HG03064 (cell line): ENCODE data around the gene KIF22.
"Not testable (repeated sequence)": the region's sequence is repeated elsewhere in the genome, so short reads cannot be mapped to it uniquely, and the experiment has no call there.

Source experiments
- ATAC-seq: cut with Tn5 transposase; IDR thresholded peaks from one replicate; pipeline ENCODE4 v1.9.1; 2021; ENCODE audit warnings: low read depth; ENCODE audit not compliant: unreplicated experiment

Gene KIF22

DNA sequence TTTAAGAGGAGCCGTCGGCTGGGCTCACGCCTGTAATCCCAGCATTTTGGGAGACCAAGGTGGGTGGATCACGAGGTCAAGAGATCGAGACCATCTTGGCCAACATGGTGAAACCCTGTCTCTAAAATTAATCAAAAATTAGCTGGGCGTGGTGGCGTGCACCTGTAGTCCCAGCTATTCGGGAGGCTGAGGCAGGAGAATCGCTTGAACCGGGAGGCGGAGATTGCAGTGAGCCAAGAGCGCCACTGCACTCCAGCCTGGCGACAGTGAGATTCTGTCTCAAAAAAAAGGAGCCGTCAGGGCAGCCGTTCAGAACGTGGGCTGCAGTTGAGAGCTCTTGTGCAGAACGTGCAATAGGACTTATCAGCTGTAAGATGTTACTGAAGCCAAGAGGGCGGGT lies 2.6 kb downstream of the KIF22 start:
- not testable (repeated sequence) for ATAC-seq

DNA sequence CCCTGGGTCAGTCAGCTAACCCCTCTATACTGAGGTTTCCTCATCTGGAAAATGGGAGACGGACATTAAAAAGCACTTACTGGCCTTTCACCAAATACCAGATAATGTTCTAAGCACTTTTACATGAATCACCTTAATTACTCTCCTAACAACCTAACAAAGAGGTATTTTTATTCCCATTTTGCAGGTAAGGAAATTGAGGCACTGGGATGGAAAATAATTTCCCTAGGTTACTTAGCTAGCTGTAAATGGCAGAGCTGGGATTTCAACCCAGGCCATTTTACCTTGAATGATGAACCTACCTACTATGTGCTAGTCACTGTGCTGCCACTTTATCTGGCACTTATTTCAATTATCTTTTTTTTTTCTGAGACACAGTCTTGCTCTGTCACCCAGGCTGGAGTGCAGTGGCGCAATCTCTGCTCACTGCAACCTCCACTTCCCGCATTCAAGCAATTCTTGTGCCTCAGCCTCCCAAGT lies 3.7 kb downstream of the KIF22 start:
- no peak for ATAC-seq

GRCh38 chr16:29802416-29802935 lies 11.9 kb downstream of the KIF22 start:
- no peak for ATAC-seq

- ATAC-seq: no peak
Measured at GRCh38 chr16:29804020-29804419, 13.5 kb downstream of the KIF22 start.

- ATAC-seq: no peak
Measured at GRCh38 chr16:29804455-29805231, 14.1 kb downstream of the KIF22 start.

DNA sequence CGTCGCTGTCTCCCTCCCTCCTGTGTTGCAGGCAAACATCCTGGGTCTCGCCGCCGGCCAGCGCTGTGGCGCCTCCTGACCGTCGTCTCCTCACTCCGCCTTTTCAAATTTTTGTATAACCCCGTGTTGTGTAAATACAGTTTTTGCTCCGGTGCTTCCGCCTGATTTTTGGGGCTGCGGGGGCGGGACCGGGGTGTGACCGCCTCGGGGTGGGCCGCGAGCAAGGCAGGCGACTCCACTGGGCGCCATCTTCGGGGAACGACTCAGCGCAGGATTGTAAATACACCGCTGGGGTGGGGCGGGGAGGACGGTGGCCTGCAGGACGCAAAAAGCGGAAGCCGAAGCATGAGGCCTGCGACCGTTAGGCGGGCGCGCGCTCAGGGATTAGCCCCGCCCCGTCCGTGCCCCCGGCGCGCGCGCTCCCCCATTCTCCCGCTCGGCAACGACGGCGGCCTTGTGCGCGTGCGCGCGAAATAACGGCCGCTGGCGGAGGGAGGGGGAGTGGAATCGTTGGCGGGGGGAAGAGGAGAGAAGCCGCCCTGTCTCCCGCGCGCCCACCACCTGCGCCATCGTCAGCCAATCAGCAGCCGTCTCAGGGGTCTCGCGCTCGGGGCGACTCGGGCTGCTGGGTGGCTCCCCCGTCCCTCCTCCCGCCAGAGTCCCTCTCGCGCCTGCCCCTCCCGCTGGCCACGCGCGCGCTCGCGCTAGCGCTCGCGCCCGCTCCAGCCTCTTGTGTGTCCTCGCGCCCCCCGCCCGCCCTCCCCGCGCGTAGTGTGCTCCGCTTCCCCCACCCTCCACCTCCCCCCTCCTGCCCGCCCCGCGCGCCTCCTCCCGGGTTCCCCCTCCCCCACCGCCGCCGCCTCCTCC lies 14.9 kb downstream of the KIF22 start:
- peak; percentile 40 for ATAC-seq

GRCh38 chr16:29806099-29806579 lies 15.6 kb downstream of the KIF22 start, which contains the start of gene MAZ:
Gene MAZ, plus strand, starts transcription at chr16:29806529. Its CDS starts 173 bp downstream, at chr16:29806702.
- no peak for ATAC-seq

DNA sequence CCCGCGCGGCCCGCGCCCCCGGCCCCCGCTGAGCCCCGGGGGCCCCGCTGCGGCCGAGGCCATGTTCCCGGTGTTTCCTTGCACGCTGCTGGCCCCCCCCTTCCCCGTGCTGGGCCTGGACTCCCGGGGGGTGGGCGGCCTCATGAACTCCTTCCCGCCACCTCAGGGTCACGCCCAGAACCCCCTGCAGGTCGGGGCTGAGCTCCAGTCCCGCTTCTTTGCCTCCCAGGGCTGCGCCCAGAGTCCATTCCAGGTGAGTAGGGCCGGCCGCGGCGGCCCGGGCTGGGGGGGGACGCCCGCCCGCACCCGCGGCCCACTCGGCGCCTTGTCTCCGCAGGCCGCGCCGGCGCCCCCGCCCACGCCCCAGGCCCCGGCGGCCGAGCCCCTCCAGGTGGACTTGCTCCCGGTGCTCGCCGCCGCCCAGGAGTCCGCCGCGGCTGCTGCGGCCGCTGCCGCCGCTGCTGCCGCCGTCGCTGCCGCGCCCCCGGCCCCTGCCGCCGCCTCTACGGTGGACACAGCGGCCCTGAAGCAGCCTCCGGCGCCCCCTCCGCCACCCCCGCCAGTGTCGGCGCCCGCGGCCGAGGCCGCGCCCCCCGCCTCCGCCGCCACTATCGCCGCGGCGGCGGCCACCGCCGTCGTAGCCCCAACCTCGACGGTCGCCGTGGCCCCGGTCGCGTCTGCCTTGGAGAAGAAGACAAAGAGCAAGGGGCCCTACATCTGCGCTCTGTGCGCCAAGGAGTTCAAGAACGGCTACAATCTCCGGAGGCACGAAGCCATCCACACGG lies 16.3 kb downstream of the KIF22 start:
- ATAC-seq: no peak

DNA sequence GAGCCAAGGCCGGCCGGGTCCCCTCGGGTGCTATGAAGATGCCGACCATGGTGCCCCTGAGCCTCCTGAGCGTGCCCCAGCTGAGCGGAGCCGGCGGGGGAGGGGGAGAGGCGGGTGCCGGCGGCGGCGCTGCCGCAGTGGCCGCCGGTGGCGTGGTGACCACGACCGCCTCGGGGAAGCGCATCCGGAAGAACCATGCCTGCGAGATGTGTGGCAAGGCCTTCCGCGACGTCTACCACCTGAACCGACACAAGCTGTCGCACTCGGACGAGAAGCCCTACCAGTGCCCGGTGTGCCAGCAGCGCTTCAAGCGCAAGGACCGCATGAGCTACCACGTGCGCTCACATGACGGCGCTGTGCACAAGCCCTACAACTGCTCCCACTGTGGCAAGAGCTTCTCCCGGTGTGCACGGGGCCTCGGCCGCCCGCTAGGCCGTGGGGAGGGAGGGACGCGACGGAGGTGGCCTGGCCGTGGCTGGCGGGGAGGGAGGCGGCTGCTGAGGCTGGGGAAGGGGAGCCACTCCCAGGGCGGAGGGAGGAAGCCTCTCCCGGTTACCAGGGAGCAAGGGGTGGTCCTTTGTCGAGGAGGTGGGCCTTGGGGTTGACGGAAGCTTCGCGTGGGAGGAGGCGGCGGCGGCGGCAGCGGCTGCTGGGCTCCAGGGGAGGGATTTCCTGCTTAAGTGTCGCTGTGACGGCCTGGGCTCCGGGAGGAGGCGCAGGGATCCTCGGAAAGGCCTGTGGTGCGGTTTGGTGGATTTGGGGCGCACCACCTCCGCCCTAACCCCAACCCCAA lies 17.1 kb downstream of the KIF22 start:
- no peak for ATAC-seq

DNA sequence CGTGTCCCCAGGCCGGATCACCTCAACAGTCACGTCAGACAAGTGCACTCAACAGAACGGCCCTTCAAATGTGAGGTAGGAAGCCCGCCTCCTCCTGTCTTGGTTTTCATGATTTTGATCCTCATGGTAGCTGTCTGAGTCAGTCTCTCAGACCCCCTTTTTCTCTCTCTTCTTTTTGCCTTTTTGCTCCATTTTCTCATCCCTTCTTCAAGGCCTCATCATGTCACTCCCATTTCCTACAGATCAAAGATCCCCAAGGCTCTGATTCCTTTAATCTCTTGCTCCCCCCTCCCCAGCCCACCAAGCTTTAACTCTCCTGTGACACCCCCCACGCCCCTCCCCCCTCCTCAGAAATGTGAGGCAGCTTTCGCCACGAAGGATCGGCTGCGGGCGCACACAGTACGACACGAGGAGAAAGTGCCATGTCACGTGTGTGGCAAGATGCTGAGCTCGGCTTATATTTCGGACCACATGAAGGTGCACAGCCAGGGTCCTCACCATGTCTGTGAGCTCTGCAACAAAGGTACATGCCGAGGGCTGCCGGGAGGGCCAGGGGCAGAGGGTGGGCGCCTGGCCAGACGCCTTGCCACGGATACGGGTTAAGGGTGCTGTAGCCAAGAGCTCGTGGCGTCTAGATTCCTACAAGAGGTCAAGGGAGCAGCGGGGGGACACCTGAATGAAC lies 17.8 kb downstream of the KIF22 start:
- ATAC-seq: no peak

DNA sequence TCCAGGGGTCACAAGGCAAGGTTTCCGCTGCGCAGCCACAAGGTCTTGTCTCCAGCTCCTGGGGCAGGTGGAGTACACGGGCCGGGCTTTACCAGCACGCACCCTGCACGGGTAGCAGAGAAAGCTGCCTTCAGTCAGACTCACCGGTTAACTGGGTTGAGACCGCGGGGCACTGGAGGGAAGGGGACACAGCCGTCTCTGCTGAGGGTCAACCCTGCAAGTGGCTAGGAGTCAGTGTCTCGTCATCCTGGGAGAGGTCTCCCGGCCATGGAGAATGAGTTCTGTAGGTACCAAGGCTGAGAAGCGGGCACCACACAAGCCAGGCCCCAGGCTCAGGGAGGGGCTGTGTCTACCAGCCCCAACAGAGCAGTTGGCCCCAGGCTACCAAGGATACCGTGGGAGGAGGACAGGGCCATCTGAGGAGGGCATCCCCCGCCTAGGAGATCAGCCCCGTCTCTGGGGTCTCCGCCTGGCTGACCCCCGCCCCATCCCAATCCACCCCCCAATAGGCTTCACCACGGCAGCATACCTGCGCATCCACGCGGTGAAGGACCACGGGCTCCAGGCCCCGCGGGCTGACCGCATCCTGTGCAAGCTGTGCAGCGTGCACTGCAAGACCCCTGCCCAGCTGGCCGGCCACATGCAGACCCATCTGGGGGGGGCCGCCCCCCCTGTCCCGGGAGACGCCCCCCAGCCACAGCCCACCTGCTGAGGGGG lies 18.6 kb downstream of the KIF22 start:
- no peak for ATAC-seq

- no peak for ATAC-seq
Measured at GRCh38 chr16:29809850-29810698, 19.5 kb downstream of the KIF22 start.

DNA sequence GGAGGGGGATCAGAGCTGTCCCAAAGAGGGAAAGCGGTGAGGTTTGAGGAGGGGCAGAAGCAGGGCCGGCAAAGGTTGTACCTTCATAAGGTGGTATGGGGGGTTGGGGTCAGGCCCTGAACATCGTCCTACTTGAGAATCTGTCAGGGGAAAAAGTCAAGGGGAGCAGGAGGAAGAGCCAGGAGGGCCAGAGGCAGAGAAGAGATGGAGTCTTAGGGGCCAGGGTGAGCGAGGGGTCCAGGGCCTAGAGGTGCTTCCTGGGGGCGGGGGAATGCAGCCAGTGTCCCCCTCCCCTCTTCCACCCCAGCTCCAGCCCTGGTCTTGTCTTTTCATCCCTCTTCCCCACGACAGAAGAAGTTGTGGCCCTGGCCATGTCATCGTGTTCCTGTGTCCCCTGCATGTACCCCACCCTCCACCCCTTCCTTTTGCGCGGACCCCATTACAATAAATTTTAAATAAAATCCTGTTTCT lies 20.2 kb downstream of the KIF22 start:
- ATAC-seq: no peak

GRCh38 chr16:29811170-29811895 lies 20.8 kb downstream of the KIF22 start:
- peak; percentile 40 for ATAC-seq

DNA sequence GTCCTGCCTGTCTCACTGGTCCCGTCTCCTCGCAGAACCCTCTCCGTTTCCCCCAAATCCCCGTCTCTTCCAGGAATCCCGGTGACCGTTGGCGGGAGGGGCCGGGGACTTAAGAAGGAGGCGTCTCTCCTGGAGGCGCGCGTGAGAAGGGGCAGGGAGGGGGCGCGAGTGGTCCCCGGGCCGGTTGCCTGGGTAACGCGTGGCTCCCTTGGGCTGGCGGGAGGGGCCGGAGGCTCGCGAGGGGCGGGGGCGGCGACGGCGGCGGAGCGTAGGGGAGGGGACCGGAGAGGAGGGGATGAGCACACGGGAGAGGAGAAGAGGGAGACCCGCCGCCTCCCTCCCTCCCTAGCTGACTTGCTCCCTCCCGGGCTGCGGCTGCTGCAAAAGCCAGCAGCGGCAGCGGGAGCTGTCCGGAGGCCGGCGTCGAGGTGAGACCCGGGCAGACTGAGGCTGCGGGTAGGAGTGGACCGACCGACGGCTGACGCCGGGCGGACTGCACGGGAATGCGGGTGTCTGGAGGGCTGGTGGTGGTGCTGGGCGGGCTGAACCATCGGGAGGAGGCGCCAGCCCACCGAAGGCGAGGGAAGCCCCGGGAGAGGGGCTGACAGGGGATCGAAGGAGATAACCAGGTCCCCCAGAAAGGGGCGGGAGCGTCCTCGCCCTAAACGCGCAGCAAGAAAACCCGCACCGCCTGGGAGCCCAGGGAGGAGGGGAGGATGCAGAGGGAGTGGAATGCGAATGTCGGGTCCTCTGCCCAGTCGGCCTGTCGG lies 21.5 kb downstream of the KIF22 start, which contains the start of gene PRRT2:
Gene PRRT2 (plus strand): TSS at position 298 of the 770 bp plus-strand sequence. CDS start 862 bp downstream, outside the sequence.
- ATAC-seq: no peak
